Measurements from ENCODE around the gene SPEF2. TPM values are rescaled to one million over a fixed set of nuclear protein-coding genes. Genes with fewer than 3 reads are reported as not detected.

Gene SPEF2
- total and polyA plus RNA-seq, 4 donors = 0.42 to 4.5 (median 2.1) TPM

GRCh38 chr5:35850967-35851680, 233.5 kb downstream of the SPEF2 start (continued):
- TF ChIP-seq CTCF (IDR thresholded peaks at IDR 0.05; ENCODE audit: low read depth, low read length, missing input control) = no peak

DNA sequence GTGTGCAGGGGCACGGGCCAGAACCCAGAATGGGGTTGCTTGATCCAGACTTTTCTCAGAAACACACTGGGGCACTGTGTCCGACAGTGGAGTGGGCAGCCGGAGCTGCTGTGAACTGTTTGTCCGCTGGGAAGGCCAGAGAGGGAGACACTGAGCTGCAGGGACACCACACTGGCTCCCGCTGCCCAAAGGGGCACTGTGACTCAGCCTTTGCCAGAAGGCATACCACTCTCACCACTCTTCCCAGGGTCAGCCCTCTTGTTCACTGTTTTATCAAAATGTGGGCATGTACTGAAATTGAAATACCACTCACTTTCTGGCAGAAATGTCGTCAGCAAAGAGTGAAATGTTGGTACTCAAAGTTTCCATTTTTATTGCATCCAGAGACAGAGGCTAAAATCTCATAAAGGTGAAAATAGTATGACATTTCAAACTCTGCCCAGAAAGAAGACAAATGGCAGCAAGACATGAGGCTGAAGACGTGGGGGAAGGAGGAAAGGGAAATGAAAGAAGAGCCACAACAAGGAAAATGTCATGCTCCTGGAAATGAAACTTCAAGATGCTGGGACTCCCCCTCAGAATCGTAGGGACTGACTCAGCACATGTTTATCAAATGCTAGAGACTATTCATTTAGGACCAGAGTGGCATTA, 234.5 kb downstream of the SPEF2 start:
- Histone ChIP-seq H3K27me3 (ENCODE audit: control insufficient read depth in 4 of 4, insufficient read depth in 4 of 4, low read length in 3 of 4) (no peaks in the 10 kb centered on the region), H3K4me1 (ENCODE audit: control insufficient read depth in 4 of 4, insufficient read depth in 4 of 4, low read length in 3 of 4) (peaks cover 0 to 6% (median 0%) of the 10 kb centered on the region in 4 donors)

DNA sequence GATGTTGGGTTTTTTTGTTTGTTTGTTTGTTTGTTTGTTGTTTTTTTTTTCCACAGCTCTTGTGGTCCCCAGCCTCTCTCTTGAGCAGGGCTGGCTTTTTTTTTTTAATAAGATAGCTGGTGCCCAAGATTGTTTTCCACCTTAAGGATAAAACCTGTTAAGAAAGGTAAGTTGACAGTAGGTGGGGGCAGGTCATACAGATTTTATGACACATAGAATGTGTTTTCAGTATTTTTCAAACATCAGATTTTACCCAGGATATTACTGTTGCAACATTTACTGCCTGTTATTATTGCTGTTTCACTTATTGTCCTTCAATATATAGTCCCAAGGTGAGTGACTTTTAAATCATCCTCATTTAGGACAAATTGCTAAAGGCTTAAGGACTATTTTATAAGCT, 235.1 kb downstream of the SPEF2 start:
- Histone ChIP-seq H3K27ac (ENCODE audit: low read depth in 1 of 2, low read length in 2 of 2) (no peak overlapping the region), H3K27me3 (ENCODE audit: control insufficient read depth in 4 of 4, insufficient read depth in 4 of 4, low read length in 3 of 4) (no peaks in the 10 kb centered on the region), H3K9ac (ENCODE audit: low read depth in 1 of 2, low read length in 2 of 2) (no peak overlapping the region), H3K9me3 (ENCODE audit: control insufficient read depth in 4 of 4, low read length in 3 of 4) (no peaks in the 10 kb centered on the region), H3K4me3 (ENCODE audit: low read depth in 1 of 3, low read length in 3 of 3) (no peak overlapping the region), H3K4me1 (ENCODE audit: control insufficient read depth in 4 of 4, insufficient read depth in 4 of 4, low read length in 3 of 4) (peaks cover 0 to 6% (median 0%) of the 10 kb centered on the region in 4 donors), H3K36me3 (ENCODE audit: control insufficient read depth in 4 of 4, insufficient read depth in 3 of 4, low read depth in 1 of 4, low read length in 3 of 4) (no peaks in the 10 kb centered on the region)
- TF ChIP-seq RXRA (IDR thresholded peaks at IDR 0.05) = no peak
- no peak for TF ChIP-seq HNF4G (IDR thresholded peaks at IDR 0.05)
- TF ChIP-seq YY1 (IDR thresholded peaks at IDR 0.05) = no peak
- TF ChIP-seq, protein P1, sequence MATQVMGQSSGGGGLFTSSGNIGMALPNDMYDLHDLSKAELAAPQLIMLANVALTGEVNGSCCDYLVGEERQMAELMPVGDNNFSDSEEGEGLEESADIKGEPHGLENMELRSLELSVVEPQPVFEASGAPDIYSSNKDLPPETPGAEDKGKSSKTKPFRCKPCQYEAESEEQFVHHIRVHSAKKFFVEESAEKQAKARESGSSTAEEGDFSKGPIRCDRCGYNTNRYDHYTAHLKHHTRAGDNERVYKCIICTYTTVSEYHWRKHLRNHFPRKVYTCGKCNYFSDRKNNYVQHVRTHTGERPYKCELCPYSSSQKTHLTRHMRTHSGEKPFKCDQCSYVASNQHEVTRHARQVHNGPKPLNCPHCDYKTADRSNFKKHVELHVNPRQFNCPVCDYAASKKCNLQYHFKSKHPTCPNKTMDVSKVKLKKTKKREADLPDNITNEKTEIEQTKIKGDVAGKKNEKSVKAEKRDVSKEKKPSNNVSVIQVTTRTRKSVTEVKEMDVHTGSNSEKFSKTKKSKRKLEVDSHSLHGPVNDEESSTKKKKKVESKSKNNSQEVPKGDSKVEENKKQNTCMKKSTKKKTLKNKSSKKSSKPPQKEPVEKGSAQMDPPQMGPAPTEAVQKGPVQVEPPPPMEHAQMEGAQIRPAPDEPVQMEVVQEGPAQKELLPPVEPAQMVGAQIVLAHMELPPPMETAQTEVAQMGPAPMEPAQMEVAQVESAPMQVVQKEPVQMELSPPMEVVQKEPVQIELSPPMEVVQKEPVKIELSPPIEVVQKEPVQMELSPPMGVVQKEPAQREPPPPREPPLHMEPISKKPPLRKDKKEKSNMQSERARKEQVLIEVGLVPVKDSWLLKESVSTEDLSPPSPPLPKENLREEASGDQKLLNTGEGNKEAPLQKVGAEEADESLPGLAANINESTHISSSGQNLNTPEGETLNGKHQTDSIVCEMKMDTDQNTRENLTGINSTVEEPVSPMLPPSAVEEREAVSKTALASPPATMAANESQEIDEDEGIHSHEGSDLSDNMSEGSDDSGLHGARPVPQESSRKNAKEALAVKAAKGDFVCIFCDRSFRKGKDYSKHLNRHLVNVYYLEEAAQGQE (IDR thresholded peaks at IDR 0.05) = no peak
- no peak for TF ChIP-seq JUND (IDR thresholded peaks at IDR 0.05)
- no peak for TF ChIP-seq SP1 (IDR thresholded peaks at IDR 0.05)
- TF ChIP-seq, protein P2, sequence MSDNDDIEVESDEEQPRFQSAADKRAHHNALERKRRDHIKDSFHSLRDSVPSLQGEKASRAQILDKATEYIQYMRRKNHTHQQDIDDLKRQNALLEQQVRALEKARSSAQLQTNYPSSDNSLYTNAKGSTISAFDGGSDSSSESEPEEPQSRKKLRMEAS (IDR thresholded peaks at IDR 0.05) = no peak
- TF ChIP-seq ZBTB33 (IDR thresholded peaks at IDR 0.05) = no peak
- no peak for TF ChIP-seq CTCF (IDR thresholded peaks at IDR 0.05; ENCODE audit: low read depth, low read length, missing input control)
- TF ChIP-seq EGR1 (IDR thresholded peaks at IDR 0.05; ENCODE audit: low read depth in 2 of 2) = no peak
- TF ChIP-seq HNF4A (conservative IDR thresholded peaks at IDR 0.05) = no peak
- TF ChIP-seq RAD21 (IDR thresholded peaks at IDR 0.05) = no peak
- TF ChIP-seq, protein P3, sequence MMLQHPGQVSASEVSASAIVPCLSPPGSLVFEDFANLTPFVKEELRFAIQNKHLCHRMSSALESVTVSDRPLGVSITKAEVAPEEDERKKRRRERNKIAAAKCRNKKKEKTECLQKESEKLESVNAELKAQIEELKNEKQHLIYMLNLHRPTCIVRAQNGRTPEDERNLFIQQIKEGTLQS (IDR thresholded peaks at IDR 0.05) = no peak
- no peak for TF ChIP-seq FOXA2 (IDR thresholded peaks at IDR 0.05)
- no peak for DNase-seq (ENCODE audit: low spot score)

More for the DNA sequence above, 234.5 kb downstream of the SPEF2 start:
- DNase-seq (ENCODE audit: low spot score) = no peak
- 77% methylated on average over 8 of the region's 8 CpGs for WGBS
- Histone ChIP-seq H3K4me3 (ENCODE audit: low read depth in 1 of 3, low read length in 3 of 3) (no peak overlapping the region), H3K27ac (ENCODE audit: low read depth in 1 of 2, low read length in 2 of 2) (no peak overlapping the region), H3K36me3 (ENCODE audit: control insufficient read depth in 4 of 4, insufficient read depth in 3 of 4, low read depth in 1 of 4, low read length in 3 of 4) (no peaks in the 10 kb centered on the region), H3K9ac (ENCODE audit: low read depth in 1 of 2, low read length in 2 of 2) (no peak overlapping the region), H3K9me3 (ENCODE audit: control insufficient read depth in 4 of 4, low read length in 3 of 4) (no peaks in the 10 kb centered on the region)
- TF ChIP-seq JUND (IDR thresholded peaks at IDR 0.05) = no peak
- TF ChIP-seq FOXA1 (IDR thresholded peaks at IDR 0.05) = no peak
- TF ChIP-seq TAF1 (conservative IDR thresholded peaks at IDR 0.05) = no peak

Measured in liver (tissue), 9 donors.